Activated T-helper 2 cell treated with anti-CD3 and anti-CD28 coated beads, Interferon-gamma antibody, Interleukin-2, Interleukin-4, amounts not matched to agents 10 μg/mL and 5 μg/mL and 100 μg/mL, durations not matched to agents 14 hours and 24 hours and 36 hours (primary cell): ENCODE results near the gene PDE10A. TPM values are rescaled to one million over a fixed set of nuclear protein-coding genes. Genes with fewer than 3 reads are reported as not detected.

Experiments used
- DNase-seq: peaks from one replicate; pipeline ENCODE4 v3.0.0; 2021; ENCODE audit warnings: low spot score
- H3K27ac Mint-ChIP-seq: one replicate; pipeline ENCODE4 v1.8.0; 2021; ENCODE audit warnings: mixed read lengths
- H3K27me3 Mint-ChIP-seq: one replicate; pipeline ENCODE4 v1.8.0; 2021; ENCODE audit warnings: low read depth, mixed read lengths
- H3K36me3 Mint-ChIP-seq: one replicate; pipeline ENCODE4 v1.8.0; 2021; ENCODE audit warnings: low read depth, mixed read lengths
- H3K4me1 Mint-ChIP-seq: one replicate; pipeline ENCODE4 v1.8.0; 2021; ENCODE audit warnings: low read depth, mixed read lengths
- H3K4me3 Mint-ChIP-seq: one replicate; pipeline ENCODE4 v1.8.0; 2021; ENCODE audit warnings: low read depth, mild to moderate bottlenecking, moderate library complexity, mixed read lengths
- H3K9me3 Mint-ChIP-seq: one replicate; pipeline ENCODE4 v1.8.0; 2021; ENCODE audit warnings: mixed read lengths
- intact Hi-C: fragments of 100-400 bp; cut with micrococcal nuclease; formaldehyde crosslinking; loops from one replicate; pipeline ENCODE4 v1.15.1; 2023
- total RNA-seq: library from RNA; stranded (reverse); gene quantifications from 2 replicates; pipeline ENCODE4 v1.2.3, GENCODE V29; 2022

The PDE10A gene
- total RNA-seq, 1 donor from 2014 or later: not detected

GRCh38 chr6:165644586-165645266 is 18.3 kb downstream of the PDE10A start:
- H3K4me3 Mint-ChIP-seq: no peak overlapping the region
- no peak overlapping the region for H3K27ac Mint-ChIP-seq
- H3K4me1 Mint-ChIP-seq: no peaks in the 10 kb centered on the region
- intact Hi-C loops: no loop called here
- no peaks in the 10 kb centered on the region for H3K27me3 Mint-ChIP-seq
- H3K9me3 Mint-ChIP-seq: no peaks in the 10 kb centered on the region
- no peaks in the 10 kb centered on the region for H3K36me3 Mint-ChIP-seq
- DNase-seq: no peak

GRCh38 chr6:165643015-165643414 is 20.0 kb downstream of the PDE10A start:
- Mint-ChIP-seq H3K36me3 (no peaks in the 10 kb centered on the region), H3K27ac (no peak overlapping the region), H3K4me3 (no peak overlapping the region), H3K27me3 (no peaks in the 10 kb centered on the region), H3K4me1 (no peaks in the 10 kb centered on the region), H3K9me3 (no peaks in the 10 kb centered on the region)
- intact Hi-C loops: no loop called here
- no peak for DNase-seq

GRCh38 chr6:165641672-165642156 is 21.3 kb downstream of the PDE10A start:
- Mint-ChIP-seq H3K36me3 (no peaks in the 10 kb centered on the region), H3K9me3 (no peaks in the 10 kb centered on the region), H3K27ac (no peak overlapping the region), H3K4me1 (no peaks in the 10 kb centered on the region), H3K4me3 (no peak overlapping the region), H3K27me3 (no peaks in the 10 kb centered on the region)
- no peak for DNase-seq
- intact Hi-C loops: no loop called here

- DNase-seq: no peak
- no peak overlapping the region for H3K27ac Mint-ChIP-seq
- no peak overlapping the region for H3K4me3 Mint-ChIP-seq
- no peaks in the 10 kb centered on the region for H3K4me1 Mint-ChIP-seq
- no peaks in the 10 kb centered on the region for H3K9me3 Mint-ChIP-seq
- intact Hi-C loops: no loop called here
- H3K27me3 Mint-ChIP-seq: no peaks in the 10 kb centered on the region
- H3K36me3 Mint-ChIP-seq: no peaks in the 10 kb centered on the region
Measured at GRCh38 chr6:165640806-165641205, 22.2 kb downstream of the PDE10A start.

- intact Hi-C loops: no loop called here
- Mint-ChIP-seq H3K27me3 (peaks cover 6% of the 10 kb centered on the region), H3K9me3 (no peaks in the 10 kb centered on the region), H3K27ac (no peak overlapping the region), H3K36me3 (no peaks in the 10 kb centered on the region), H3K4me1 (peaks cover 1% of the 10 kb centered on the region), H3K4me3 (no peak overlapping the region)
- DNase-seq: no peak
Measured at GRCh38 chr6:165638530-165638929, 24.5 kb downstream of the PDE10A start.

- H3K27ac Mint-ChIP-seq: no peak overlapping the region
- H3K36me3 Mint-ChIP-seq: no peaks in the 10 kb centered on the region
- no peak overlapping the region for H3K4me3 Mint-ChIP-seq
- intact Hi-C loops: no loop called here
- H3K9me3 Mint-ChIP-seq: no peaks in the 10 kb centered on the region
- peaks cover 2% of the 10 kb centered on the region for H3K4me1 Mint-ChIP-seq
- H3K27me3 Mint-ChIP-seq: peaks cover 8% of the 10 kb centered on the region
- no peak for DNase-seq
Measured at GRCh38 chr6:165637586-165637985, 25.5 kb downstream of the PDE10A start.

- Mint-ChIP-seq H3K27me3 (peaks cover 11% of the 10 kb centered on the region), H3K36me3 (no peaks in the 10 kb centered on the region), H3K4me3 (no peak overlapping the region), H3K4me1 (peaks cover 8% of the 10 kb centered on the region), H3K27ac (no peak overlapping the region), H3K9me3 (no peaks in the 10 kb centered on the region)
- DNase-seq: no peak
- intact Hi-C loops: no loop called here
Measured at GRCh38 chr6:165636402-165637048, 26.5 kb downstream of the PDE10A start.

GRCh38 chr6:165635965-165636364 is 27.1 kb downstream of the PDE10A start:
- Mint-ChIP-seq H3K4me3 (no peak overlapping the region), H3K36me3 (no peaks in the 10 kb centered on the region), H3K4me1 (peaks cover 8% of the 10 kb centered on the region), H3K9me3 (no peaks in the 10 kb centered on the region), H3K27ac (no peak overlapping the region), H3K27me3 (peaks cover 11% of the 10 kb centered on the region)
- intact Hi-C loops: no loop called here
- no peak for DNase-seq

GRCh38 chr6:165634101-165634880 is 28.8 kb downstream of the PDE10A start:
- intact Hi-C loops: no loop called here
- DNase-seq: no peak
- no peak overlapping the region for H3K27ac Mint-ChIP-seq
- no peaks in the 10 kb centered on the region for H3K9me3 Mint-ChIP-seq
- peaks cover 11% of the 10 kb centered on the region for H3K27me3 Mint-ChIP-seq
- H3K36me3 Mint-ChIP-seq: no peaks in the 10 kb centered on the region
- H3K4me1 Mint-ChIP-seq: peaks cover 8% of the 10 kb centered on the region
- H3K4me3 Mint-ChIP-seq: no peak overlapping the region

GRCh38 chr6:165632194-165632593 is 30.8 kb downstream of the PDE10A start:
- H3K9me3 Mint-ChIP-seq: no peaks in the 10 kb centered on the region
- no peak overlapping the region for H3K27ac Mint-ChIP-seq
- H3K4me1 Mint-ChIP-seq: peaks cover 8% of the 10 kb centered on the region
- H3K36me3 Mint-ChIP-seq: no peaks in the 10 kb centered on the region
- peaks cover 11% of the 10 kb centered on the region for H3K27me3 Mint-ChIP-seq
- H3K4me3 Mint-ChIP-seq: no peak overlapping the region
- DNase-seq: no peak
- intact Hi-C loops: no loop called here

GRCh38 chr6:165630544-165630953 is 32.5 kb downstream of the PDE10A start:
- Mint-ChIP-seq H3K36me3 (no peaks in the 10 kb centered on the region), H3K27ac (no peak overlapping the region), H3K9me3 (no peaks in the 10 kb centered on the region), H3K4me3 (no peak overlapping the region), H3K4me1 (peaks cover 8% of the 10 kb centered on the region), H3K27me3 (peaks cover 11% of the 10 kb centered on the region)
- intact Hi-C loops: no loop called here
- DNase-seq: no peak

- Mint-ChIP-seq H3K4me1 (peaks cover 6% of the 10 kb centered on the region), H3K36me3 (no peaks in the 10 kb centered on the region), H3K27ac (no peak overlapping the region), H3K27me3 (peaks cover 6% of the 10 kb centered on the region), H3K9me3 (no peaks in the 10 kb centered on the region), H3K4me3 (no peak overlapping the region)
- intact Hi-C loops: no loop called here
- DNase-seq: no peak
Measured at GRCh38 chr6:165628955-165629354, 34.1 kb downstream of the PDE10A start.

- Mint-ChIP-seq H3K4me1 (peaks cover 3% of the 10 kb centered on the region), H3K4me3 (no peak overlapping the region), H3K27ac (no peak overlapping the region), H3K27me3 (peaks cover under 1% of the 10 kb centered on the region), H3K36me3 (no peaks in the 10 kb centered on the region), H3K9me3 (no peaks in the 10 kb centered on the region)
- intact Hi-C loops: no loop called here
- DNase-seq: no peak
Measured at GRCh38 chr6:165627366-165627765, 35.7 kb downstream of the PDE10A start.
